Caco-2 (cell line): ENCODE results near the gene MICALL1. TPM values are rescaled to one million over a fixed set of nuclear protein-coding genes. Genes with fewer than 3 reads are reported as not detected.
A peak's percentile ranks its signal among the peaks of the same experiment; 100 is the strongest.

Source experiments
- BruUV-seq: library from RNA; stranded (reverse); fragments of 400-500 nt; replicated peaks from 2 replicates; lab custom pipeline; 2021; lab: Mats Ljungman, UMichigan
- CTCF ChIA-PET: fragments of 300-600 bp; sonication (Branson Sonifier 250); formaldehyde crosslinking; loops from one replicate; lab custom pipeline; 2022; ENCODE audit warnings: antibody characterized with exemption; lab: Charles Lee
- POLR2A ChIA-PET: fragments of 300-600 bp; sonication (Branson Sonifier 250); formaldehyde crosslinking; loops from one replicate; lab custom pipeline; 2022; ENCODE audit warnings: antibody characterized with exemption; lab: Charles Lee
- DNase-seq, 2 experiments: peaks; one replicate each; pipeline versions ENCODE4 v3.0.0 to v3.0.0-alpha.2; 2020 to 2022
- H3K27me3 ChIP-seq: replicated peaks from 2 replicates; pipeline ENCODE4 v1.6.0; 2011; ENCODE audit warnings: low read length; ENCODE audit not compliant: control insufficient read depth, insufficient read depth
- H3K36me3 ChIP-seq: 2 replicates; pipeline ENCODE4 v1.5.1; 2011; ENCODE audit warnings: low read length; ENCODE audit not compliant: control insufficient read depth, insufficient read depth
- H3K4me1 ChIP-seq: fragments of 250-450 bp; sonication (Bioruptor Pico); 2 replicates; pipeline ENCODE4 v1.5.1; 2020; ENCODE audit warnings: mild to moderate bottlenecking
- H3K4me3 ChIP-seq: 2 replicates; pipeline ENCODE4 v1.5.1; 2011; ENCODE audit warnings: low read depth, mild to moderate bottlenecking, control low read depth, low read length
- H3K9me3 ChIP-seq: fragments of 250-450 bp; sonication (Bioruptor Pico); 2 replicates; pipeline ENCODE4 v1.5.1; 2020; ENCODE audit warnings: mild to moderate bottlenecking, moderate library complexity
- H3K27ac Mint-ChIP-seq: one replicate; pipeline ENCODE4 v1.8.0; 2022; ENCODE audit warnings: mixed read lengths; ENCODE audit not compliant: unreplicated experiment
- H3K27me3 Mint-ChIP-seq: one replicate; pipeline ENCODE4 v1.8.0; 2022; ENCODE audit warnings: mixed read lengths; ENCODE audit not compliant: insufficient read depth, unreplicated experiment
- H3K36me3 Mint-ChIP-seq: one replicate; pipeline ENCODE4 v1.8.0; 2022; ENCODE audit warnings: mild to moderate bottlenecking, mixed read lengths; ENCODE audit not compliant: insufficient read depth, unreplicated experiment
- H3K4me1 Mint-ChIP-seq: one replicate; pipeline ENCODE4 v1.8.0; 2022; ENCODE audit warnings: low read depth, mixed read lengths; ENCODE audit not compliant: unreplicated experiment
- H3K4me3 Mint-ChIP-seq: one replicate; pipeline ENCODE4 v1.8.0; 2022; ENCODE audit warnings: mild to moderate bottlenecking, moderate library complexity, mixed read lengths; ENCODE audit not compliant: unreplicated experiment
- H3K9me3 Mint-ChIP-seq: one replicate; pipeline ENCODE4 v1.8.0; 2022; ENCODE audit warnings: mixed read lengths; ENCODE audit not compliant: unreplicated experiment
- intact Hi-C: fragments of 100-400 bp; cut with micrococcal nuclease; formaldehyde crosslinking; loops from one replicate; pipeline ENCODE4 v1.10.0; 2022; ENCODE audit not compliant: unreplicated experiment
- total RNA-seq: library from RNA; stranded (reverse); gene quantifications from 2 replicates; pipeline ENCODE4 v1.2.3, GENCODE V29; 2022
- TF ChIP-seq, protein P1 (sequence below), 2 experiments: fragments of 200-600 bp in 1 of 2; IDR thresholded peaks; 1 replicate in 1 of 2; 2 replicates in 1 of 2; pipeline versions ENCODE4 v1.5.1 to v1.8.0; 2011 to 2022; ENCODE audit warnings: antibody characterized with exemption in 1 of 2, control low read depth in 1 of 2, inconsistent platforms in 1 of 2, low read depth in 1 of 2, low read length in 1 of 2, mild to moderate bottlenecking in 1 of 2, moderate library complexity in 1 of 2; ENCODE audit not compliant: insufficient read depth in 1 of 2, severe bottlenecking in 1 of 2, unreplicated experiment in 1 of 2

MICALL1 gene
- total RNA-seq, 1 experiment from 2014 or later: 46.7 TPM

DNA sequence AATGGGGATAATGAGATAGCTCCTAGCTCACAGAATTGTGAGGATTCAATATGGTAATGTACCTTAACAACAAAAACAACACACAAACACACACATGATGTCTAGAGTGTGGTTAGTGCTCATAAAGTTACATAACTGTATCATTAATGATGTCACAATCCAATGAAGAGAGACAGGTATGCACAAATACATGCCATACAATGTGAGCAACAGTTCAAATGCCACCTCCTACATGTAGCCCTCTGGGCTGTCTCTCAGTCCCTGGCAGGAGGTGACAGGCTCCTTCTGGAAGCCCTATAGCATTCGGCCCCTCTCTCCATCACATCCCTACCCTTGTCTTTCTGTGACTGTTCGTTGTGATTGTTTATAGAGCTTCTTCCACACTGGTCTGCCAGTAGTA, 8.3 kb upstream of the MICALL1 start:
- Mint-ChIP-seq H3K9me3 (no peaks in the 10 kb centered on the region), H3K27ac (peak overlapping the region; percentile 47), H3K4me1 (peaks cover 35% of the 10 kb centered on the region), H3K36me3 (peaks cover 23% of the 10 kb centered on the region), H3K4me3 (no peak overlapping the region), H3K27me3 (no peaks in the 10 kb centered on the region)
- Histone ChIP-seq H3K27me3 (no peaks in the 10 kb centered on the region), H3K36me3 (no peaks in the 10 kb centered on the region), H3K4me3 (no peak overlapping the region), H3K4me1 (peaks cover 58% of the 10 kb centered on the region), H3K9me3 (no peaks in the 10 kb centered on the region)
- TF ChIP-seq, protein P1, sequence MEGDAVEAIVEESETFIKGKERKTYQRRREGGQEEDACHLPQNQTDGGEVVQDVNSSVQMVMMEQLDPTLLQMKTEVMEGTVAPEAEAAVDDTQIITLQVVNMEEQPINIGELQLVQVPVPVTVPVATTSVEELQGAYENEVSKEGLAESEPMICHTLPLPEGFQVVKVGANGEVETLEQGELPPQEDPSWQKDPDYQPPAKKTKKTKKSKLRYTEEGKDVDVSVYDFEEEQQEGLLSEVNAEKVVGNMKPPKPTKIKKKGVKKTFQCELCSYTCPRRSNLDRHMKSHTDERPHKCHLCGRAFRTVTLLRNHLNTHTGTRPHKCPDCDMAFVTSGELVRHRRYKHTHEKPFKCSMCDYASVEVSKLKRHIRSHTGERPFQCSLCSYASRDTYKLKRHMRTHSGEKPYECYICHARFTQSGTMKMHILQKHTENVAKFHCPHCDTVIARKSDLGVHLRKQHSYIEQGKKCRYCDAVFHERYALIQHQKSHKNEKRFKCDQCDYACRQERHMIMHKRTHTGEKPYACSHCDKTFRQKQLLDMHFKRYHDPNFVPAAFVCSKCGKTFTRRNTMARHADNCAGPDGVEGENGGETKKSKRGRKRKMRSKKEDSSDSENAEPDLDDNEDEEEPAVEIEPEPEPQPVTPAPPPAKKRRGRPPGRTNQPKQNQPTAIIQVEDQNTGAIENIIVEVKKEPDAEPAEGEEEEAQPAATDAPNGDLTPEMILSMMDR (IDR thresholded peaks at IDR 0.05; ENCODE audit: insufficient read depth in 1 of 2, low read depth in 1 of 2, low read length in 1 of 2, severe bottlenecking in 1 of 2, unreplicated experiment in 1 of 2): no peak
- ChIA-PET POLR2A (interaction anchor here (0.6 to 3.2 kb wide), 2 partner anchors 8 to 283 kb away, joined by 4 to 17 read pairs; partner anchors contain the start of gene MICALL1), CTCF (interaction anchor here (0.6 to 3.4 kb wide), 4 partner anchors 8 to 836 kb away, joined by 3 to 17 read pairs (median 6); partner anchors contain the start of gene MICALL1)
- intact Hi-C loops: no loop called here
- no TSS peak for BruUV-seq
- no peak for DNase-seq

DNA sequence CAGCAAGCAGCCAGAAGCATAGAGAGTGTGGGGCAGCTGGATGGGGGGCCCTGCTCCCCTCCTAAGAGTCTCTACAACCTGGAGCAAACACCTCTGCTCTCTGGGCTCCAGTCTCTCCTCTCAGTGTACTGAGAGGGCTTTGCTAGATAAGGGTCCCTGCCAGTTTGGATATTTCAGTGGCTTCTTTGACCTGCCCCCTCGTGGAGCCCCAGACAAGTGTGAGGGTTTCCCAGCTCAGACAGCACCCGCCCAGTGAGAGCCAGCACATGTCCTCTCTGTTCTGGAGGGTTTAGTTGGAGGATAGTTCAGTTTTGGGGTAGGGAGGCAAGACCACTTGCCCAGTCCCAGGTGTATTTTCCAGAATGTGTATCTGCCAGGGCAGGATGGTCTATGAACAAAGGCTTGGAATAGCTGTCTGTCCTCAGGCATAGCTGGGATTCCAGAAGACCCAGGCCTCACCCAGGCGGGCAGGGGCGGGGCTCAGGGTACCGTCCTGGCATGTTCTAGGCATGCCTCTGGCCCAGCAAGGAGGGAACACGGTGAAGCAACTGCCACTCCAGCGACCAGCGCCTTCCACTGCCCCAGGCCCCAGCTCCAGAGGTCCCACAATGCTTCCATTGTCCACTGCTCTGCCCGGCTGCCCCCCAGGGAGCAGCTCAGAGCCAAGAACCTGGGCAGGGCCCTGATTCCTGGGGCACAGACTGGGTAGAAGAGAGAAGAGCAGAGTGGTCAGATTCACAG, 7.5 kb upstream of the MICALL1 start:
- Histone ChIP-seq H3K9me3 (no peaks in the 10 kb centered on the region), H3K36me3 (no peaks in the 10 kb centered on the region), H3K4me3 (no peak overlapping the region), H3K27me3 (no peaks in the 10 kb centered on the region), H3K4me1 (peaks cover 50% of the 10 kb centered on the region)
- H3K4me3 Mint-ChIP-seq: no peak overlapping the region
- CTCF ChIA-PET: interaction anchor here (0.6 to 3.4 kb wide), 2 partner anchors 11 to 835 kb away, joined by 3 to 17 read pairs; no protein-coding TSS in a partner anchor
- POLR2A ChIA-PET: no interaction called here
- BruUV-seq: no TSS peak
- peak; percentile 32 to 67 for DNase-seq
- H3K27ac Mint-ChIP-seq: peak overlapping the region; percentile 47
- H3K4me1 Mint-ChIP-seq: peaks cover 27% of the 10 kb centered on the region
- intact Hi-C loops: no loop called here
- H3K27me3 Mint-ChIP-seq: no peaks in the 10 kb centered on the region
- no peaks in the 10 kb centered on the region for H3K9me3 Mint-ChIP-seq
- H3K36me3 Mint-ChIP-seq: peaks cover 15% of the 10 kb centered on the region
- TF ChIP-seq, protein P1 (IDR thresholded peaks at IDR 0.05; ENCODE audit: insufficient read depth in 1 of 2, low read depth in 1 of 2, low read length in 1 of 2, severe bottlenecking in 1 of 2, unreplicated experiment in 1 of 2): no peak

DNA sequence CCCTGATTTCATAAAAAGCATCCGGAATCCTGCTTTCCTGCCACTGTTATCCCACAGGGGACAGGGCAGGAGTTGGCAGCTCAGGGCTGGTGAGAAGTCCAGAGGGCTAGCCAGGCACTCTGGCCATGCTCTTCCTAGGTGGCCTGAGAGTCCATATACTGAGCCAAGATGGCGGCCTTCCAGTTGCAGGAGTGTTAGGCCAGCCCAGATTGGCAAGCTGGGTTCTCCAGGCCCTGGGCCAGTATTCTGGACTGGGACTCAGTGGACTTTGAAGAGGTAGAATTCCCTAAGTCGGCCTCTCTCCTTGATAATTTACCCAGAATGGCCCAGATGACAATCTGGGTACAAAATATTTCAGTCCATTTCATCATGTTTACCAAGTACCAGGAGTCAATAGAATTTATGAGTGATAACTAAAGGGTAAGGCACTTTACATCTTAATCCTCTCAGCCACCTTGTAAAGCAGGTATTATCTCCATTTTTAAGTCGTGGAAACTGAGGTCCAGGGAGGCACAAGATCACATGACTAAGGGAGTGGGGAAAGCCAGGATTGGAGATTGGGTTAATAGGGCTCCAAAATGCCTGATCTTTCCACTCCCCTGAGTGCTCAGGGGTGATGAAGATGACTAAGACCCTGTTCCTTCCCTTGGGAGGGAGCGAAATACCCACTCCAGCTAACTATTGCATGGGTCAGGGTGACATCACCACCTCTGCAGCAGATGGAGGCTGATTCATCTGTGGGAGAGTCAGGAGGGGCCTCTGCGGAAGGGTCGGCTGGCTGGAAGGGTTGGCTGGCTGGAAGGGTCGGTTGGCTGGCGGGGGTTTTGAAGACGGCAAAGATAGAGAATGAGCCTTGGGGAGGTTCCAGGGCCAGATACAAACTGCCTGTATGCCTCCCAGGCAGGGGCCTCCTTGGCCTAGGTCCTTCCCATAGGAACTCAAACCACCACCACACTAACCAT, 1.2 kb upstream of the MICALL1 start:
- no peaks in the 10 kb centered on the region for H3K27me3 ChIP-seq
- H3K27ac Mint-ChIP-seq: peak overlapping the region; percentile 95
- peak; percentile 60 to 68 for DNase-seq
- TF ChIP-seq, protein P1 (IDR thresholded peaks at IDR 0.05; ENCODE audit: insufficient read depth in 1 of 2, low read depth in 1 of 2, low read length in 1 of 2, severe bottlenecking in 1 of 2, unreplicated experiment in 1 of 2): no peak
- no peaks in the 10 kb centered on the region for H3K9me3 Mint-ChIP-seq
- no peaks in the 10 kb centered on the region for H3K27me3 Mint-ChIP-seq
- peaks cover 18% of the 10 kb centered on the region for H3K36me3 Mint-ChIP-seq
- peak overlapping the region; percentile 91 for H3K4me3 Mint-ChIP-seq
- peaks cover 15% of the 10 kb centered on the region for H3K4me1 Mint-ChIP-seq
- ChIA-PET CTCF (interaction anchor here (0.6 to 1.7 kb wide), 3 partner anchors 8 to 640 kb away, joined by 3 to 10 read pairs (median 4); no protein-coding TSS in a partner anchor), POLR2A (interaction anchor here (0.6 to 2.7 kb wide), 5 partner anchors 8 to 261 kb away, joined by 3 to 17 read pairs (median 6); no protein-coding TSS in a partner anchor)
- TSS peak; percentile 69 for BruUV-seq
- H3K9me3 ChIP-seq: no peaks in the 10 kb centered on the region
- intact Hi-C loops: no loop called here
- H3K4me3 ChIP-seq: peak overlapping the region; percentile 69; the same call in 1 of the 2 replicates
- H3K4me1 ChIP-seq: peaks cover 25% of the 10 kb centered on the region
- H3K36me3 ChIP-seq: no peaks in the 10 kb centered on the region
